BJ (cell line): Measurements from ENCODE around the gene PFDN4. TPM values are rescaled to one million over a fixed set of nuclear protein-coding genes. Genes with fewer than 3 reads are reported as not detected.

Experiments
- CTCF ChIA-PET: fragments of 350-600 bp; formaldehyde crosslinking; extraction: SDS; loops from one replicate; lab custom pipeline; 2021; ENCODE audit warnings: antibody characterized with exemption, inconsistent platforms; lab: Yijun Ruan, JAX
- POLR2A ChIA-PET: fragments of 300-600 bp; sonication (Branson Sonifier 250); formaldehyde crosslinking; extraction: SDS; loops from one replicate; lab custom pipeline; 2021; ENCODE audit warnings: antibody characterized with exemption; lab: Charles Lee
- DNase-seq: peaks from one replicate; pipeline ENCODE4 v3.0.0-alpha.2; 2011; ENCODE audit warnings: low read depth
- H3K27me3 ChIP-seq: 2 replicates; pipeline ENCODE4 v1.6.0; 2011; ENCODE audit warnings: low read length; ENCODE audit not compliant: control insufficient read depth, insufficient read depth
- H3K36me3 ChIP-seq: 2 replicates; pipeline ENCODE4 v1.5.1; 2011; ENCODE audit warnings: low read length; ENCODE audit not compliant: control insufficient read depth, insufficient read depth
- H3K4me3 ChIP-seq: 2 replicates; pipeline ENCODE4 v1.5.1; 2011; ENCODE audit warnings: low read depth, mild to moderate bottlenecking, control low read depth, low read length
- CTCF ChIP-seq: IDR thresholded peaks from 2 replicates; pipeline ENCODE4 v1.5.1; 2011; ENCODE audit warnings: low read depth, mild to moderate bottlenecking, control low read depth, inconsistent platforms, low read length, moderate library complexity; ENCODE audit not compliant: insufficient read depth
- polyA plus RNA-seq: library from polyadenylated mRNA; depleted of rRNA; stranded (reverse); fragments of >200 nt; gene quantifications from 2 replicates; pipeline ENCODE4 v1.2.3, GENCODE V29; 2011

Gene PFDN4
- polyA plus RNA-seq, 1 experiment: 10.4 TPM

GRCh38 chr20:54219751-54220426 is 12.0 kb downstream of the PFDN4 start:
- Histone ChIP-seq H3K36me3 (peaks cover 3% of the 10 kb centered on the region), H3K27me3 (no peaks in the 10 kb centered on the region), H3K4me3 (no peak overlapping the region)
- TF ChIP-seq CTCF: peak; percentile 61
- ChIA-PET CTCF (interaction anchor here (0.8 to 2.9 kb wide), 8 partner anchors 12 to 428 kb away, joined by 3 to 20 read pairs (median 8); partner anchors contain the start of gene PFDN4), POLR2A (no interaction called here)
- DNase-seq: no peak

- POLR2A ChIA-PET: no interaction called here
- H3K36me3 ChIP-seq: peaks cover 3% of the 10 kb centered on the region
- no peaks in the 10 kb centered on the region for H3K27me3 ChIP-seq
- no peak for TF ChIP-seq CTCF
- no peak for DNase-seq
- CTCF ChIA-PET: interaction anchor here (0.7 to 1.5 kb wide), 2 partner anchors 20 to 432 kb away, joined by 3 to 4 read pairs; no protein-coding TSS in a partner anchor
- no peak overlapping the region for H3K4me3 ChIP-seq
Observed at GRCh38 chr20:54220722-54221121, 12.8 kb downstream of the PFDN4 start.

- TF ChIP-seq CTCF: no peak
Observed at GRCh38 chr20:54221353-54221752, 13.5 kb downstream of the PFDN4 start.

GRCh38 chr20:54221996-54222890 is 14.4 kb downstream of the PFDN4 start:
- TF ChIP-seq CTCF: no peak
- CTCF ChIA-PET: interaction anchor here (0.7 to 3.2 kb wide), 5 partner anchors 14 to 428 kb away, joined by 4 to 35 read pairs (median 5); partner anchors contain the start of gene PFDN4
- DNase-seq: no peak
- Histone ChIP-seq H3K4me3 (no peak overlapping the region), H3K36me3 (peaks cover under 1% of the 10 kb centered on the region), H3K27me3 (no peaks in the 10 kb centered on the region)
- POLR2A ChIA-PET: no interaction called here

More at GRCh38 chr20:54221353-54221752, 13.5 kb downstream of the PFDN4 start:
- no peak for DNase-seq
- Histone ChIP-seq H3K27me3 (no peaks in the 10 kb centered on the region), H3K36me3 (peaks cover 3% of the 10 kb centered on the region), H3K4me3 (no peak overlapping the region)
- ChIA-PET POLR2A (no interaction called here), CTCF (interaction anchor here (0.7 to 3.2 kb wide), 4 partner anchors 13 to 431 kb away, joined by 4 to 35 read pairs (median 8); partner anchors contain the start of gene PFDN4)

GRCh38 chr20:54223285-54223684 is 15.4 kb downstream of the PFDN4 start:
- H3K4me3 ChIP-seq: no peak overlapping the region
- ChIA-PET CTCF (interaction anchor here (2.2 to 3.2 kb wide), 2 partner anchors 15 to 423 kb away, joined by 12 to 35 read pairs; partner anchors contain the start of gene PFDN4), POLR2A (no interaction called here)
- no peaks in the 10 kb centered on the region for H3K27me3 ChIP-seq
- TF ChIP-seq CTCF: no peak
- DNase-seq: no peak
- no peaks in the 10 kb centered on the region for H3K36me3 ChIP-seq
